Karpas-422 (cell line): ENCODE results near the gene NLRC5. TPM values are rescaled to one million over a fixed set of nuclear protein-coding genes. Genes with fewer than 3 reads are reported as not detected.
"Not testable (repeated sequence)": the region's sequence is repeated elsewhere in the genome, so short reads cannot be mapped to it uniquely, and the experiment has no call there.

Experiments
- DNase-seq: peaks from one replicate; pipeline ENCODE4 v3.0.0-alpha.2; 2015
- H2AFZ ChIP-seq: fragments of 200-600 bp; sonication (generic); 2 replicates; pipeline ENCODE4 v1.6.1; 2014; ENCODE audit warnings: antibody characterized with exemption, low read length, mixed read lengths
- H3K27ac ChIP-seq: fragments of 200-600 bp; sonication (generic); 2 replicates; pipeline ENCODE4 v1.5.1; 2014; ENCODE audit warnings: mild to moderate bottlenecking, low read length, moderate library complexity
- H3K27me3 ChIP-seq: fragments of 200-600 bp; sonication (generic); 2 replicates; pipeline ENCODE4 v1.6.1; 2014; ENCODE audit warnings: low read length, mixed read lengths
- H3K36me3 ChIP-seq: fragments of 200-600 bp; sonication (generic); 2 replicates; pipeline ENCODE4 v1.6.1; 2014; ENCODE audit warnings: low read length, mixed read lengths; ENCODE audit not compliant: insufficient read depth
- H3K4me1 ChIP-seq: fragments of 200-600 bp; sonication (generic); 2 replicates; pipeline ENCODE4 v1.6.1; 2014; ENCODE audit warnings: mild to moderate bottlenecking, low read length, mixed read lengths
- H3K4me2 ChIP-seq: fragments of 200-600 bp; sonication (generic); 2 replicates; pipeline ENCODE4 v1.6.1; 2014; ENCODE audit warnings: low read length, low read depth, mild to moderate bottlenecking; ENCODE audit not compliant: poor library complexity, severe bottlenecking
- H3K4me3 ChIP-seq: fragments of 200-600 bp; sonication (generic); 2 replicates; pipeline ENCODE4 v1.5.1; 2014; ENCODE audit warnings: mild to moderate bottlenecking, antibody characterized with exemption, low read length, mixed read lengths
- H3K79me2 ChIP-seq: fragments of 200-600 bp; sonication (generic); 2 replicates; pipeline ENCODE4 v1.6.1; 2014; ENCODE audit warnings: mild to moderate bottlenecking, low read length, mixed read lengths
- H3K9ac ChIP-seq: fragments of 200-600 bp; sonication (generic); 2 replicates; pipeline ENCODE4 v1.6.0; 2014; ENCODE audit warnings: low read length
- H3K9me2 ChIP-seq: fragments of 200-600 bp; sonication (generic), shearing (Covaris generic); replicated peaks from 2 replicates; pipeline ENCODE4 v1.6.0; 2014; ENCODE audit warnings: mild to moderate bottlenecking, low read length, moderate library complexity; ENCODE audit not compliant: insufficient read depth
- H3K9me3 ChIP-seq: fragments of 300-700, 200-600 bp; sonication (generic); 2 replicates; pipeline ENCODE4 v1.6.1; 2014; ENCODE audit warnings: low read length, mixed read lengths
- H4K20me1 ChIP-seq: fragments of 200-600 bp; sonication (generic); 2 replicates; pipeline ENCODE4 v1.6.1; 2014; ENCODE audit warnings: mild to moderate bottlenecking, antibody characterized with exemption, low read length, low read depth; ENCODE audit not compliant: insufficient read depth
- total RNA-seq: library from RNA; depleted of rRNA; stranded (reverse); fragments of >200 nt; shearing (Covaris generic); gene quantifications from 2 replicates; pipeline ENCODE4 v1.2.3, GENCODE V29; 2014; ENCODE audit warnings: low replicate concordance

Gene NLRC5
- total RNA-seq, 1 experiment from 2014 or later = 116 TPM

DNA sequence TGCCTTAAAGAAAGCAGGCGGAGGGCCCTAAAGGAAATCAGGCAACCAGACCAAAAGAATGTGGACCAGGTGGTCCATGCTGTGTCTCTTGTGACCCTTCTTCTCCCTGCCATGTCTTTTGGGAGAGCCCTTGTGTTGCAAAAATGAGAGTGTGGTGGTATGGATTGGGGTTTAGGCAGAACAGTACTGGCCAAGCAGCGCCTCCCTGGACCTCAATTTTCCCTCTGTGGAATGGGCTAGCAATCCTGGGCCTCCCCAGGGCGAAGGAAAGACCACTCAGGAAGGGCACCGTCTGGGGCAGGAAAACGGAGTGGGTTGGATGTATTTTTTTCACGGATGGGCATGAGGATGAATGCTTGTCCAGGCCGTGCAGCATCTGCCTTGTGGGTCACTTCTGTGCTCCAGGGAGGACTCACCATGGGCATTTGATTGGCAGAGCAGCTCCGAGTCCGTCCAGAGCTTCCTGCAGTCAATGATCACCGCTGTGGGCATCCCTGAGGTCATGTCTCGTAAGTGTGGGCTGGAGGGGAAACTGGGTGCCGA is 7.6 kb upstream of the NLRC5 start:
- H3K4me1 ChIP-seq = peaks cover 84% of the 10 kb centered on the region

DNA sequence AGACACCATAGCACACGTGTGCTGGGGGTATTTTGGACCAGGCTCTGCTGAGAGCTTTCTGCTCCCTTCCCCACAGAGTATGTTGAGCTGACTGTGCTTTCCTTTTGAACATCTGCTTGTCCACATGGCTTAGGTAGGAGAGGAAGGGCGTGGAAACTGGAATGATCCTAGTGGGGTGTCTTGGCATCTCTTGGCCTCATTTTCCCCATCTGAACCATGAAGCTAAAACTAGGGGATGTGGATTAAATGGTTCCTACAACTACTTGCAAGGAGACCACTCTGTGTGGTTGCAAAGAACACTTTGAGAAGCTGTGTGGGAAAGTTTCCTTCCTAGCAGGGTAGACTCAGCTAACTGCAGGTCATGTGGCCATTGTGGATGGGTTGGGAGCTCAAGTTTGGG is 6.7 kb upstream of the NLRC5 start:
- Histone ChIP-seq H3K4me1 (peaks cover 92% of the 10 kb centered on the region), H3K4me3 (no peak overlapping the region), H3K79me2 (no peaks in the 10 kb centered on the region), H3K27me3 (no peaks in the 10 kb centered on the region), H3K4me2 (peak overlapping the region; percentile 69), H3K27ac (no peak overlapping the region), H3K9me3 (no peaks in the 10 kb centered on the region), H3K36me3 (no peaks in the 10 kb centered on the region), H3K9ac (peak overlapping the region; percentile 21), H4K20me1 (no peaks in the 10 kb centered on the region), H3K9me2 (no peaks in the 10 kb centered on the region), H2AFZ (no peak overlapping the region)
- no peak for DNase-seq

More for the DNA sequence above, 7.6 kb upstream of the NLRC5 start:
- no peak overlapping the region for H2AFZ ChIP-seq
- peak overlapping the region; percentile 66 for H3K27ac ChIP-seq
- DNase-seq = no peak
- H3K4me2 ChIP-seq = peak overlapping the region; percentile 69
- H4K20me1 ChIP-seq = no peaks in the 10 kb centered on the region
- H3K9ac ChIP-seq = peak overlapping the region; percentile 57
- H3K4me3 ChIP-seq = peak overlapping the region; percentile 40
- no peaks in the 10 kb centered on the region for H3K9me2 ChIP-seq
- no peaks in the 10 kb centered on the region for H3K36me3 ChIP-seq
- no peaks in the 10 kb centered on the region for H3K79me2 ChIP-seq
- H3K9me3 ChIP-seq = no peaks in the 10 kb centered on the region
- H3K27me3 ChIP-seq = no peaks in the 10 kb centered on the region

DNA sequence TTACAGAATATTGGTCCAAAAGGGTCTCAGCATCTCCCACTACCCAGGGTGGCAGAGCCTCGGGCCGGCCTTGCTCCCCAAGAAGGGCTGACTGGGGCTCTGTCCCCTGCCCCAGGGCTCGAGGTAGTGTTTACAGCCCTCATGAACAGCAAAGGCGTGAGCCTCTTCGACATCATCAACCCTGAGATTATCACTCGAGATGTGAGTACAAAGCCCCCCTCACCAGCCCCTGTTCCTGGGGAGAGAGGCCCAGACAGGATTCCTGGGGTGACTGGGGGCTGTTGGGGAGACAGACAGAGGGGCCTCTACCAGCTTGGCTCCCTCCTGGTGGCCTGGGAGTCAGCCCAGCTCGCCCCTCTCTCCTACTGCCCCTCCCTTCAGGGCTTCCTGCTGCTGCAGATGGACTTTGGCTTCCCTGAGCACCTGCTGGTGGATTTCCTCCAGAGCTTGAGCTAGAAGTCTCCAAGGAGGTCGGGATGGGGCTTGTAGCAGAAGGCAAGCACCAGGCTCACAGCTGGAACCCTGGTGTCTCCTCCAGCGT is 6.1 kb upstream of the NLRC5 start:
- Histone ChIP-seq H3K9me3 (no peaks in the 10 kb centered on the region), H3K36me3 (no peaks in the 10 kb centered on the region), H3K9ac (peak overlapping the region; percentile 21; the same call in 1 of the 2 replicates), H3K9me2 (no peaks in the 10 kb centered on the region), H3K4me2 (no peak overlapping the region), H4K20me1 (no peaks in the 10 kb centered on the region), H3K79me2 (no peaks in the 10 kb centered on the region), H3K27ac (no peak overlapping the region), H3K4me3 (no peak overlapping the region), H2AFZ (no peak overlapping the region), H3K27me3 (no peaks in the 10 kb centered on the region), H3K4me1 (peaks cover 95% of the 10 kb centered on the region)
- DNase-seq = no peak

DNA sequence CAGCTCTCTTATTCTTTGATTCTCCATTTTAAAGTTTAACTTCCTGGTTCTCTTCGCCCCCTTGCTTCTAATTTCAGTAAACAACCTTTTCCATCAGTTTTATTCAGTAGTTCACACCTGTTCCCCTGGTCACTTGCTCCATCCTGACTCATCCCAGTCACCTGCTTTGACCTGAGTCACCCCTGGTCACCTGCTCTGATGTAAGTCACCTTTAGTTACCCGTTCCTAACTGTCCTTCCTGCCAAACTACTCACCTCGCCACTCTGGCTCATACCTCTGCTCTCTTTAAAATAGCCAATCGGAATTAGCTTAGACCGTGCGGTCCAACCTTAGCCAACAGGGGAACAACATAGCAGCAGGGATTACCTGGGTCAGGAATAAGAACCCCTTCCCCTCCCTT is 4.7 kb upstream of the NLRC5 start:
- Histone ChIP-seq H2AFZ (no peak overlapping the region), H3K9me2 (no peaks in the 10 kb centered on the region), H4K20me1 (no peaks in the 10 kb centered on the region), H3K4me2 (peak overlapping the region; percentile 61), H3K4me3 (no peak overlapping the region), H3K9me3 (no peaks in the 10 kb centered on the region), H3K9ac (no peak overlapping the region), H3K36me3 (no peaks in the 10 kb centered on the region), H3K27ac (peak overlapping the region; percentile 79; the same call in 1 of the 2 replicates), H3K4me1 (peaks cover 91% of the 10 kb centered on the region), H3K79me2 (peaks cover 11% of the 10 kb centered on the region), H3K27me3 (no peaks in the 10 kb centered on the region)
- no peak for DNase-seq

DNA sequence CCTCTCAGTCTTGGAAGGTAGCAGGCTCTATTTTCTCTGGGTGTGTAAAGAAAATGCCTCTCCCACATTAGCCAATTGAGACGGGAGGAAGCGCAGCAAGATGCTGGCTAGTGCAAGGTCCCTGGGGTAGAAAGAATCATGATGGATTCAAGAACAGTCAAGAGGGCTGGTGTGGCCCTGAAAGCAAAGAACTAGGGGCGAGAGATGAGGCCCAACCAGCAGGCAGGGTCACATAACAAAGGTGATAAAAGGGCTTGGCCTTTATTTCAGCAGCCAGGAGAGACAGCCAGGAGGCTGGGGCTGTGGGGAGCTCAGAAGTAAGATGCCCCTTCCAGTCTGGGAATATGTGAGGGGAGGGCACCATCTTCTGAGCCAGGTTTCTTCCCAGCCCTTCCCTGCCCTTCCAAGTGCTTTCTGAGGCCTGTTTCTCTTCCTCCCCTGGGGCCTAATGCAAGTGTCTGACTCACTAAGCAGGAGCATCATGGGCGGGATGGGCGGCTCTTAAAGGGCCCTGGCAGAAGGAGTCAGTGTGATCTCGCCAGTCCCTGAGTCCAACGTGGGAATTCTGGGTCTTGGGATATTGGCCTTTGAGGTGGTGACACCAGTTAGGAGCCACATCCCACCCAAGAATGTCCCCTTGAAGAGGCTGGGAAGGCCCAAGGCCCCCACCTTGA is 3.9 kb upstream of the NLRC5 start:
- H2AFZ ChIP-seq = no peak overlapping the region
- peaks cover 19% of the 10 kb centered on the region for H3K79me2 ChIP-seq
- H3K9ac ChIP-seq = peak overlapping the region; percentile 62
- peak overlapping the region; percentile 79 for H3K27ac ChIP-seq
- no peaks in the 10 kb centered on the region for H3K9me3 ChIP-seq
- DNase-seq = peak; percentile 70
- H3K36me3 ChIP-seq = no peaks in the 10 kb centered on the region
- H3K4me3 ChIP-seq = peak overlapping the region; percentile 39; the same call in 1 of the 2 replicates
- H4K20me1 ChIP-seq = no peaks in the 10 kb centered on the region
- no peaks in the 10 kb centered on the region for H3K9me2 ChIP-seq
- H3K4me1 ChIP-seq = peaks cover 89% of the 10 kb centered on the region
- no peaks in the 10 kb centered on the region for H3K27me3 ChIP-seq
- peak overlapping the region; percentile 61 for H3K4me2 ChIP-seq

DNA sequence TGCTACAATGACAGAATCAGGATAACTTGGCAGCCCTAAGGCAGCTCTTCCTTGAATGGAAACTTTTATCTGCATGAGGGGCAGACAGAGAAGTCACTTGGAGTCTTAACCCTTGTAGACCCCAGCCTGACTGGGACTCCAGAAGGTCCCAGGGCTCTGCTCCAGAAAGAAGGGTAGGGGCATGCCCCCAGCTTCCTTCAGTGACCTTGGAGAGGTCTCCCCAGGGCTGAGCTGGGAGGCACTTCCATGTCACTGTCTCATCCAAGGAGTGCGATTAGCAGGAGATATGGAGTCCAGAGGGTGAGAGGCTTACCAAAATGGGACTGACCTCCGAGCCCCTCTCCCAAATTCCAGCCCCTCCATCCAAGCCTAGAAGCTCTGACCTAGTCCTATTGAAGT is 3.4 kb upstream of the NLRC5 start:
- H3K36me3 ChIP-seq = no peaks in the 10 kb centered on the region
- H2AFZ ChIP-seq = no peak overlapping the region
- H3K79me2 ChIP-seq = peaks cover 25% of the 10 kb centered on the region
- no peak for DNase-seq
- peaks cover 89% of the 10 kb centered on the region for H3K4me1 ChIP-seq
- peak overlapping the region; percentile 62 for H3K9ac ChIP-seq
- no peaks in the 10 kb centered on the region for H3K27me3 ChIP-seq
- H3K9me2 ChIP-seq = no peaks in the 10 kb centered on the region
- no peaks in the 10 kb centered on the region for H4K20me1 ChIP-seq
- peak overlapping the region; percentile 79 for H3K27ac ChIP-seq
- H3K4me2 ChIP-seq = peak overlapping the region; percentile 61
- H3K9me3 ChIP-seq = no peaks in the 10 kb centered on the region
- H3K4me3 ChIP-seq = peak overlapping the region; percentile 39; the same call in 1 of the 2 replicates

DNA sequence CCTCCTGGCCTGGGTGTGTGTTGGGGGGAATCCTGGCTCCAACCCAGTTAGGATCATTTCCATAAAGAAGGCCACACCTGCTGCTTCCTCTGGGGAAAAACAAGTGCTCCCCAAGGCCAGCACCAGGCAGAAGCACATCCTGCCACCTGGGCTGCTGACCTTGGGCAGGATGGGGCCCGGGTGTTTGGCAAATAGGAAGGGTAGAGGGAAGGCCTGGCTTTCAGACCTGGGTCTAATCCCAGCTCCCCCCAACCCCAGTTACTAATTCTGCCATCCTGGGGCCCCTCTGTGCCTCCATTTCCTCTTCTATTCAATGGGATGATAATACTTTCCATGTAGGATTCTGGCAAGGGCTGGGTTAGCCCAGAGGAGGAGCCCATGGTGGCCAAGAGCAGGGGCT is 3.0 kb upstream of the NLRC5 start:
- DNase-seq = peak; percentile 60
- Histone ChIP-seq H3K4me1 (peaks cover 88% of the 10 kb centered on the region), H3K9me2 (no peaks in the 10 kb centered on the region), H4K20me1 (no peaks in the 10 kb centered on the region), H3K4me2 (peak overlapping the region; percentile 61), H3K27ac (peak overlapping the region; percentile 79), H3K4me3 (peak overlapping the region; percentile 39; the same call in 1 of the 2 replicates), H3K36me3 (no peaks in the 10 kb centered on the region), H3K9ac (peak overlapping the region; percentile 62), H2AFZ (no peak overlapping the region), H3K27me3 (no peaks in the 10 kb centered on the region), H3K9me3 (no peaks in the 10 kb centered on the region), H3K79me2 (peaks cover 27% of the 10 kb centered on the region)

DNA sequence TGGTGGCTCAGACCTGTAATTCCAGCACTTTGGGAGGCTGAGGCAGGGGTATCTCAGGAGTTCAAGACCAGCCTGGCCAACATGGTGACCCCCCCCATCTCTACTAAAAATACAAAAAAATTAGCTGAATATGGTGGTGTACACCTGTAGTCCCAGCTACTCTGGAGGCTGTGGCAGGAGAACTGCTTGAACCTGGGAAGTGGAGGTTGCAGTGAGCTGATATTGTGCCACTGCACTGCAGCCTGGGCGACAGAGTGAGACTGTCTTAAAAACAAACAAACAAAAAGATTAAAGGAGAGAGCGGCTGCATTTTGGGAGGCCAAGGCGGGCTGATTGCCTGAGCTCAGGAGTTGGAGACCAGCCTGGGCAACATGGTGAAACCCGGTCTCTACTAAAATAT is 2.4 kb upstream of the NLRC5 start:
- Histone ChIP-seq H3K9ac (peak overlapping the region; percentile 62), H3K4me3 (peak overlapping the region; percentile 39; the same call in 1 of the 2 replicates), H3K79me2 (peaks cover 30% of the 10 kb centered on the region), H3K27ac (peak overlapping the region; percentile 79), H3K4me1 (peaks cover 85% of the 10 kb centered on the region), H3K4me2 (peak overlapping the region; percentile 61)
- H3K36me3 ChIP-seq, H3K9me2 ChIP-seq, H3K9me3 ChIP-seq, DNase-seq, H4K20me1 ChIP-seq, H2AFZ ChIP-seq, H3K27me3 ChIP-seq: not testable (repeated sequence)
